ENCODE results near the gene TBL1X.
"Not testable (repeated sequence)": the region's sequence is repeated elsewhere in the genome, so short reads cannot be mapped to it uniquely, and the experiment has no call there.

The TBL1X gene

DNA sequence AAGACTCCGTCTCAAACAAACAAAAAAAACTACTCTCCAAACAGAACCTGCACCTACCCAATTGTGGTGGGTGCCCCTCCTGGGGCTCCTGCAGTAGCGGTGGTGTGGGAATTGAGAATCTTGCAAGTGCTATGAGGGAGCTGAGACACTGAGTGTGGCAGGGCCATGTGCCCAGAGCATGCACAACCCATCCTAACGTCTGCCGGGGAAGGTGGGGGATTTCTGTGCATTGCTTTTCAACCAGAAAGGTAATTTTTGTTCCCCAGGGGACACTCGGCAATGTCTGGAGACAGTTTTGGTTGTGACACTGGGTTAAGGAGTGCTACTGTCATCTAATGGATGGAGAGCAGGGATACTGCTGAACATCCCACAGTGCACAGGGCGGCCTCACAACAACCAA, 35.7 kb downstream of the TBL1X start:
- DNase-seq, result no peak

DNA sequence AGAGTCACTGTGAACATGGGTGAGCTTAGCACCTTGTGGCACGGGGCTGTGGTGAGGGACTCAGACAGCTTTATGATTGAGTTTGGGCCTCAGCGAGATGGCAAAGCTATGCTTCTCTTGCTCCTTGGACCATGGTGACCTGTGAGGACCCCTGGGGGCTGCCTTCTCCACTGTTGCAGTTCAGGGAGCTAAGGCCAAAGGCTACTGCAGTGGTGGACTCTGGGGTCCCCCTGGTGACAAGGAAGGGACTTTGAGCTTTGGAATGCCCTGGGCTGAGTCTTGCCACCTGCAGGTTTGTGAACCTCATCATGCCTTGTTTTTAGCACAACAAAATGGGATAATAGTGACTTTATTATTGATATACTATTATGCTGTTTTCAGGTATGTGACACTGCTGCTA, 36.5 kb downstream of the TBL1X start:
- DNase-seq, result no peak

GRCh38 chrX:9503261-9503660, 38.4 kb downstream of the TBL1X start:
- DNase-seq, result no peak

DNA sequence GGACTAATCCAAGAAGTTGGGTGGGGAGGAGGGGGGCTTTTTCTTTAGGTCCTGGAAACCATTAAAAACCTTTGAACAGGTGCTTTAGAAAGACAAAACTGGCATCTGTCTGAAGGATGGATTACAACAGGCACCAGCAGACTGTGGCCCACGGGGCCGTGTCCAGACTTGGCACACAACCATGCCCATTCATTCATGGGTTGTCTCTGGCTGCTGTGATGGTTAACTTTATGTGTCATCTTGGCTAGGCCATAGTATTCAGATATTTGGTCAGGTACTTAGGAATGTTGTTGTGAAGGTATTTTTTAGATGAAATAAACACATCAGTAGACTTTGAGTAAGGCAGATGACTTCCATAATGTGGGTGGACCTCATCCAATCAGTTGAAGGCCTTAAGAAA, 45.5 kb downstream of the TBL1X start:
- no peak for DNase-seq

- no peak for DNase-seq
These were observed 46.1 kb downstream of the TBL1X start for GRCh38 chrX:9510980-9511379.

- DNase-seq, result no peak
These were observed 50.6 kb downstream of the TBL1X start for GRCh38 chrX:9515489-9515888.

DNA sequence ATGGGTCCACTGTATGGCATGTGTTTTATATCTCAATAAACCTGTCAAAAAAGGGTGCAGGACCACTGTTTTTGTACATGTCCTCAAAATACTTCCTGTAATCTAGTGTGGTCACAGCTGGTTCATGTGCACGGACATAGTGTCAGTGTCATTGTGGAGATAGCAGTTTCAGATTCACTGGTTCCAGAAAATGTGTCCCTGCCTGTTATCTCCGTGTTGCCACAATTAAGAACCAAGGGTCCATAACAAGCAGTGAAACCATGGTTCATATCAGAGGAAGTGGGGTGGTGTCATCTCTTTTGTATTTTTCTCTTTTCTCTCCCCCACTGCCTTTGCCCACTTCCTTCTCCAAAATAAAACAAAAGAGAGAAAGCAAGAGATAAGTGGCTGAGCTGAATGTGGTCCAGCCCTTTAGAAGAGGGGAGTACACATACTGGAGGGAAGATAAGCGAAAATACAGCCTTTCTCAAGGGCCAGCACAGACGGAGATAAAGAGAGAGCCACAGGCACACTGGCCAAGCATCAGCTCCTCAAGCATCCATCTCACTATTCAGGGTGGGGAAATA, 51.2 kb downstream of the TBL1X start:
- DNase-seq, result no peak

GRCh38 chrX:9516635-9517034, 51.8 kb downstream of the TBL1X start:
- no peak for DNase-seq

DNA sequence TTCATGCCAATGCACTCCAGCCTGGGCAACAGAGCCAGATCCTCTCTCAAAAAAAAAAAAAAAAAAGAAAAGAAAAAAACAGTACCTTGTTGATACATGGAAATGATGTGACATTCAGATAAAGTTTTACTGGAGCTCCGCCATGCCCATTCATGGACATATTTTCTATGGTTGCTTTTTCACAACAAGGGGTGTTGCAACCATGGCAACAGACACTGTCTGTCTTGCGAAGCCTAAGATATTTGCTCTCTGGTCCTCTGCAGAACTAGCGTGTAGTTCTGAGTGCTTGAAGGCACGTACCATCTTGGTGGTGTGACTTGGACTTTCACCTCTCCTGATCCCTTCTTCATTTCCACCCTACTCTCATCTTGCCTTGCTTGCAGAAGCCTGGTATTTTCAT, 53.2 kb downstream of the TBL1X start:
- no peak for DNase-seq

DNA sequence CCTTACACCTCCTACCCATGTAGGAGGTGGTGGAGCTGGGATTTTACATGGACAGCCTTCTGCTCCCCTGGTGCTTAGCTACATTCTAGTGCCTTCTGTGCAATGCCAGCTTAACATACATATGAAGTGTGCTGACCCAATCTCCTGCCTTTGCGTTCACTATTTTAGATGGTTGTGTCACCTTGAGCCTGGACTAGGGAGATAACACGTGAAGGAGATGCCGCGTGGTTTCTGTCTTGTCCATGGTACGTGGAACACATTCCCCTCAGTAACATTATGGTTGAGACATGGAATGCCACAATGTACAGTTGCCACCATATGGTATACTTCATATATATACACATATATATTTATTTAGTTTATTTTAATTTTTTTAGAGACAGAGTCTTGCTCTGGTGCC, 54.0 kb downstream of the TBL1X start:
- DNase-seq, result no peak

DNA sequence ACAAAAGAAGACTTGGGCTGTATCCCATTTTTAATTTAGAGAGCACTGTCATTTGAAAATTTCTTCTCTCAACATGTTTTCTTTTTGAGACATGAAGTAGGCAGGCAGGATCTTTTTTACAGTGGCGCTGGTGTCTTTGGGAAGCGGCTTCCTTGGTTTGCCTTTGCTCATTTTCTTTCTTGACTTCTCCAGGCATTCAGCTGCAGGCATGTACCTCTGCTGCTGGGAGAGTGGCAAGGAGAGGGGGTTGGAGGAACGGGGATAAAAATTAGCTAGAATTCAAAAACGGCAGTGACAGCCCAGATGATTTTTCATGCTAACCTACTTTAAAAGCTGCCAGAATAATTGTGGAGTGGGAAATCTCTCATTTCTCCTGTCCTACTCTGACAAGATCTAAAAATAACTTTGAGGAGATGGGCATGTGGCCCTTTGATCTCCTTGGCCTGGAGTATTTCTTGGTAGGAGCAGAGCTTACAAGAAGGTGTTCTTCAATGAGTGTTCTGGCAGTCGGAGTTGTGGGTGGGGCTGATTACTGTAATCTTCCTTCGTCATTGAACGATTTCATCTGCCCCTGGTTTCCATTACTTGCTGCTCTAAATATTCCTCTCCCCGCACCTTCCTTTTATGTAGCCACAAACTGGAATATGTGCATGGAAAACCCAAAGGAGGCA, 54.8 kb downstream of the TBL1X start:
- no peak for DNase-seq

- DNase-seq, result no peak
These were observed 55.3 kb downstream of the TBL1X start for GRCh38 chrX:9520217-9520590.

- no peak for DNase-seq
These were observed 57.7 kb downstream of the TBL1X start for GRCh38 chrX:9522378-9523155.

DNA sequence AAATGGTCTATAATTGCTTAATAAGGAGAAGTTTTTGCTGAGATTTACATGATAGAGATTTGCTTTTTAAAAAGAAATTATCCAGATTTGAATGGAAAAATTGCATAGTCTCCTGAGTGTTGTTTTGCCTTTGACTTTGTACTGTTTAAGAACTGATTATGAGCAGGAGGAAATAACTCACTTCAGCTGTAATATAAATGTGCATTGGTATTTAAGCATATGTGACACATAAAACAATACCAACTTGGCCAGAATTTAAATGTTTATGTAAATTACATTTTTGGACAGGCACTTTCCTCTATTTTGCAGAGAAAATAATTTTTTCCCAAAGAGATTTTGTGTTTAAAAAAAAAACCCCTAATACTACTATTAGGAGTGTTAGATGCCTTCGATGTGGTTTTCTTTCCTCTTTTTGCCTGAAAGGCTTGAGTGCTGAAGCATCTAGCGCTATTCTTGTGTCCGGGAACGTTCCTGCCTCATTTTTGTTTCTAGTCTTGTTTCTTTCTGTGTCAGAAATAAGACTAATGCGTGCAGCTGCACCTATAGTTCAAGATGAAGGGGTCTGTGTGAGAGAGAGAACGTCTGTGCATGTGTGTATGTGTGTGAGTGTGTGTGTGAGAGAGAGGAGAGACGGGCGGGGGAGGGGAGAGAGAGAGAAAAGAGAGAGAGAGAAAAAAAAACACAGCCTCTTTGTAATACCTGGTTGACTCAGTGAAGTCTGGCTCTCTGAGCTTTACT, 60.8 kb downstream of the TBL1X start:
- DNase-seq, result no peak

GRCh38 chrX:9526965-9527364, 62.1 kb downstream of the TBL1X start:
- no peak for DNase-seq

- DNase-seq, result no peak
These were observed 63.6 kb downstream of the TBL1X start for GRCh38 chrX:9528498-9528897.

GRCh38 chrX:9529223-9529622, 64.4 kb downstream of the TBL1X start:
- no peak for DNase-seq

DNA sequence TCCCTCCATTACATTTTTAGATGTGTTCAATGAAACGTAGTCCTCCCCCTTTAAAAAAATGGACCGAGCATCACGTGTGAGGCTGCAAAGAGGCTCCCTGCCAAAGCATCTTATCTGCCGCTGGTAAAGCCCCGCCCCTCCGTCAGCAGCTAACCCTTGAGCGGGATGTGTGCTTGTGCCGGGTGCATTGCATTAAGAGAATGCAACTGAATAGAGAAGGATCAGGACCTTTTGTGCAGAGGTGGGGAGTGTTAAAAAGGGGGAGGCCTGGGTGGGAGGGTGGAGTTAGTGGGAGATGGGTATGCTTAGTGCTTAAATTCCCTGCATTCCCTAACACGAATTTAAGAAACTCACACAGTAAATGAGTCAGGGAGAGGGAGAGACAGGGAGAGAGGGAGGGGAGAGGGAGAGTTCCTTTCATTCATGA, 66.0 kb downstream of the TBL1X start:
- DNase-seq, result peak; percentile 2 to 8

- DNase-seq, result no peak
These were observed 67.5 kb downstream of the TBL1X start for GRCh38 chrX:9532349-9532748.

GRCh38 chrX:9533611-9534010, 68.8 kb downstream of the TBL1X start:
- no peak for DNase-seq

DNA sequence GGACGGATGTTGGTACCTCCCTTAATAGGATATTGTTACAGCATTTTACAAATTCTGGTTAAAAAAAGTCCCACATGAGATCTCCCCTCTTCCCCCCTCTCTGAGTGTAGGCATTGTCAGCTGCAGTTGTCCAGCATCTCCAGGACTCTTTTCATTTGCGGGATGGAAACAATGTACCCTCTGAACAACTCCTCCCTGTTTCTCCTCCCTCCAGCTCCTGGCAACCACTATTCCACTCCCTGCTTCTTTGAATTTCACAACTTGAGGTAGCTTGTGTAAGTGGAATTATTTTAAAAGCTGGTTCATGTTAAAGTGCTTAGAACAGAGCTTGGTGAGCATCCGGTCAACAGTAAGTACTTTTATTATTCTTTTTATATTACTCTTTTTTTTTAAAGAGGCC, 69.8 kb downstream of the TBL1X start:
- no peak for DNase-seq

GRCh38 chrX:9535101-9535500, 70.2 kb downstream of the TBL1X start:
- no peak for DNase-seq

- not testable (repeated sequence) for DNase-seq
These were observed 71.3 kb downstream of the TBL1X start for GRCh38 chrX:9536156-9536555.

GRCh38 chrX:9537781-9538180, 72.9 kb downstream of the TBL1X start:
- no peak for DNase-seq

All from inflammatory macrophage treated with lipopolysaccharide for 1 hour (primary cell).